ENCODE data around the gene DCBLD1.

Gene DCBLD1

DNA sequence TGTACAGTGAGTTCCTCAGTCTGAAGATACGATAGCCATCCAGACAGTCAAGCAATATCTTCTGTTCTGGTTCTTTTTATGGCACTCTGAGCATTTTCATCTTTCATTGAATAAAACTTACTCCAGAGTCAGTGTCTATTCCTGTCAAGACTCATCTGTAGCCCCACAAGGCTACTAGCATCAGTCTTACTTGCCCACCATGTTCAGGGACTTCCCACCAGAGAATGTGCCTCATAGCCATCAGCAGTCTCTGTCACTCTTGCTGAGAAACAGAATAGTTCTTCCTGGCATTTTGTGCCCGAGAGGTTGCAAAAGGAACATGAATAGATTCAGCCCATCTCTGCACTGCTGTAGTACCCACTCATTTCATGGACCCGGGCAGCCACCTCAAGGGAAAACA lies 12.7 kb upstream of the DCBLD1 start:
- DNase-seq (ENCODE audit: low read depth in 2 of 2), result no peak

DNA sequence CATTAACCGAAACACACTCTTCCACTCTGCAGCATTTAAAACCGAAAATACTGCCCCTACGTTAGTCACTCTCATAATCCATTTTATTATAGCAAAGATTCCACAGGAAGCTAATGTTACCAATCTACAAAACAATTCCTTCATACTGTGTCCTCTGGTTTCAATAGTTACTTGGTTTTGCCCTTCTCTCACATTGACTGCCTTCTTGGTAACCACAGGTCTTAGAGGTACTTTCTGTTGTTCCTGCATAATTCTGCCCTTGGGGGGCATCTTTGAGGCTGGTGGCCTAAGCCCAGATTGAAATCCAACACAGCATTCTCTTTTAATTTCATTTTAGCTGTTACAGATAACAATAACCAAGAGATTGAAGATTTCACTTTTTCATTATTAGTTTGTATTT lies 9.8 kb upstream of the DCBLD1 start:
- DNase-seq (ENCODE audit: low read depth in 2 of 2), result no peak

DNA sequence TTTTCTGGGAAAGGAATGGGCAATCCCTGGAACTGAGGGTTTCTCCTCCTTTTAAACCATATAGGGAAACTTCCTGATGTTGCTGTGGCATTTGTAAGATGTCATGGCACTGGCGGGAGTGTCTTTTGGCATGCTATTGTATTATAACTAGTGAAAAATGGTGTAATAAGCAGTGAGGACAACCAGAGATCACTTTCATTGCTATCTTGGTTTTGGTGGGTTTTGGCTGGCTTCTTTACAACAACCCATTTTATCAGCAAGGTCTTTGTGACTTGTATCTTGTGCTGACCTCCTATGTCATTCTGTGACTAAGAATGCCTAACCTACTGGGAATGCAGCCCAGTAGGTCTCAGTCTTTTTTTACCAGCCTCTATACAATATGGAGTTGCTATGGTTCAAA lies 9.1 kb upstream of the DCBLD1 start:
- no peak for DNase-seq (ENCODE audit: low read depth in 2 of 2)

DNA sequence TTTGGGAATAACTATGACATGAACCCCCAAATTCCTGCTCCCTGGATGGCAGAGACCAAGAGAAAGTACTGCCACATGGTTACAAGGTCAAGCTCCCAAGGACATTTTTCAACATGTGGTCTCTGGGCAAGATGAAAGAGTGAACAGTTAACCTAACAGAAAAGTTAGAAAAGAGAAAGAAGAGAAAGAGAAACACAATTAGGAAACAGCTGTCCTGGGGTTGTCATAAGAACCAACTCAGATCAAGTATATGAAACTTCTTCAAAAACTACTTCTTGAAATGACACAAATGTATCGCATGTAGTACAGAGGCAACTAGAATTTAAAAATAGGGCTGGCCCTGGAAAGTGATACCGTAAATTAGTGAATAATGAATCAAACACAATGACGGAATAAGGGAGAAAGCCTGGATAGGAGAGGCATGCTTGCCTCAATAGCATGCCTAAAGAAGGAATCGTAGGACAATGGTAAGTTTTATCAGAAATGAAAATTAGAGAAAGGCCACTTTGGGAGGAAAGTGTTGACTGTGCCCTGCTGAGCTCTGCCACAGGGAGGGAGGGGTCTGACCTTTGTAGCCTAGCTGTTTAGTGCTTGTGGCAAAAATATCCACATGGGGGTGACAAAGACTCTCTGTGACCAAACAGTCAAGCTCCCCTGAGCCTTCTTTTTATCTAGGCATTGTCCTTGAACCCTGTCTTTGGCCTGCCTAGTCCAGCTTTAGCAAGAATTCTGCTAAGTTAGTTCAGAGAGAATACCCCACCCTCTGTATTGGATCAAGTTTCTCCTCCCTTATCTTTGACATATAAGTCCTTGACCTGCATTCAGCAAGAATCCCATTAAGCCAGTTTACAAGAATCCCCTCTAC lies 4.3 kb upstream of the DCBLD1 start:
- DNase-seq (ENCODE audit: low read depth in 2 of 2), result no peak

DNA sequence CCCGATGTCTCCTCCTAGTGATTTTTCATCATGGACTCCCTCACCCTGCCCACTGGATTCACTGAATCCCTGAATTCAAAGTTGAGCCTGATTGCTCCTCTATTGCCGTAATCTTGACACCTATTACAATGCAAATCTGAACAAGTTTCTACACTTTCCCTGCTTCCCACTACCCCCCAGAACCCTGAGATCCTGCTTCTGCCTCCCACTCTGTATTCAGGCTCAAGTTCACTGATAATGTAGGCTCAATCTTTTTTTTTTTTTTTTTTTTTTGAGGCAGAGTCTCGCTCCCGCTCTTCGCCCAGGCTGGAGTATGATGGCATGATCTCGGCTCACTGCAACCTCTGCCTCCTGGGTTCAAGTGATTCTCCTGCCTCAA lies 3.6 kb upstream of the DCBLD1 start:
- no peak for DNase-seq (ENCODE audit: low read depth in 2 of 2)

DNA sequence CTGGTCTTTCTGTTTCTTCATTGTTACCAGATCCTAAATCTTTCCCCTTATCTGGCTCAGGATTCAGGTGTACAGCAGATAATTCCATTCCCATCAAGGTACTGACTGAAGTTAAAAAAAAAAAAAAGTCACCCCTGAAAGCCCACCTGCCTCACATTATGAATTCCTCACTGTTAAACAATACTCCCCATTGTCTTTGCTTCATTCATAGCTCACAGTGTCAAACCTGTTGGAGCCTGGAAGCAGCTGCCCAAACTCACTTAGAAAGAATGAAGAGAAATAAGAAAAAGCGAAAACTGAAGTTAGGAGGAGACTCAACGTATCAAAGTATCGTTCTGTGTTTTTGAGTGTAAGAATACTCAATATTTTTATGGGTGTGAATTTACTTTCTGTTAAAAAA lies 1.8 kb upstream of the DCBLD1 start:
- no peak for DNase-seq (ENCODE audit: low read depth in 2 of 2)

DNA sequence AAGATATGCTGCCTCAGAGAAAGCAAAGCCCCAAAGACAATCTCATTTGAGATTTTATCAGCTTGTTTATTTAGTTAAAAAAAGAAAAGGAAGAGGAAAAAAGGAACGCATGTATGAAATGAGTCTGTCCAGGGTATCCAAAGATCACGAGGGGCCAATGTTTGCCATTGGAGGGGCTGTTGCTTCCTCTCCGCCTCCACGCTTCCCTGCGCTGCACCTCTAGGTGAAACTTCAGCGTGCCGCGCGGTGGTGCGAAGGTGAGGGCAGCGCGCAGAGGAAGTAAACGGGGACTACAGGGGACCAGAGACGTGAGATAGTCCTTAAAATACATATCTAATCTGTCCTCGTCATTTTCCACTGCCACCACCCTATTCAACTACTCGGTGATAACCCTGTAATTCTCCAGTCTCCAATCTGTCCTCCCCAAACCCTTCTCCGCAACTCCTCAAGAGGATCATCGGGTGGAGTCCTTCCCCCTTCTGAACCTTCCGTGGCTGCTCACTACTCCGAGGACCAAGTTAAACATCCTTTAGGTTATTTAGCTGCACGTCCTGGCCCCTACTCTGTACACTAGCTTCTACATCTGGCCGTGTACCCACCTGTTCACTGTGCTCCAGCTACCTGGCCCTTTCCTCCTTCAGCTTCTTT lies 1.1 kb upstream of the DCBLD1 start:
- DNase-seq (ENCODE audit: low read depth in 2 of 2), result no peak

DNA sequence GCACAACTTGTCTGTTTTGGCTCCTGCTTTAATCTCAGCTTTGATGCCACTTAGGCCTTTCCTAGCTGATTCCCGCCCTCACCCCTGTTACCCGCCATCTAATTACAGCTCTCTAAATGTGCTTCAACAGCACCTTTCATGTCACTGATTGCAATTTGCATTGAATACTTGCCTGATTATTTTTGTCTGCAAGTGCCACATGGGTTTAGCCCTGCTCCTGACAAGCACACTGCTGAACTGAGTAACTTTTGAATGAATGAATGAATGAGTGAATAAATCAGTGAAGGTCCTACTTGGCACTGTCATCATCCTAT lies 591 bp upstream of the DCBLD1 start:
- DNase-seq (ENCODE audit: low read depth in 2 of 2), result no peak

DNA sequence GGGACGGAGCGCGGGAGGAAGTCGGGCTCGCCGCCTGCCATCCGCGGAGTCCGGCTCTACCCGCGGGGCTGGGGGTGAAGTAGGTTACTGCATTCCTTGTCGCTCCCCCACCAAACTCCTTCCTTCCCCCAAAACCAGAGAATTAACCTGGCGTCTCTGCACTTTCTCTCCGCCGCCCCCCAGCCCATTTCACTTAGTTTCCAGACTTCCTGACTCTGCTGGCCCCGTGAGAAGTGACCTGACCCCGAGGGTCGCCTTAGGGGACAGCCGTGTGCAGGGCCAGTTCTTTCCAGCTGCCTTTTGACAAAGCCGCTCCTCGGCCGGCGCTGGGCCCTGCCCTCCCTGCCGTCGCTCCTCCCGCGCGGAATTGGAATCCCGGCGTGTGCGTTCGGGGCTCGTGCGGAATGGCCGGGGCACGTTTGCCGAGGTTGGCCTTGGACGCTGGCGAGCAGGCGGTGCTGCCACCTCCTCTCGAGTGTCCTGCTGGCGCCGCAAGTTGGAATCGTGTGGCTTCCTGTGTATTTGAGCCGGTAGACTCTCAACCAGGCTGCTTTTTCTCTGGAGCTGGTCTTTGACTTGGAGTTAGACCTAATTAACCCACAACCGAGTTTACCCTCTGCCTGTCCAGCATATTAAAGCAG lies 650 bp downstream of the DCBLD1 start:
- DNase-seq (ENCODE audit: low read depth in 2 of 2), result no peak

DNA sequence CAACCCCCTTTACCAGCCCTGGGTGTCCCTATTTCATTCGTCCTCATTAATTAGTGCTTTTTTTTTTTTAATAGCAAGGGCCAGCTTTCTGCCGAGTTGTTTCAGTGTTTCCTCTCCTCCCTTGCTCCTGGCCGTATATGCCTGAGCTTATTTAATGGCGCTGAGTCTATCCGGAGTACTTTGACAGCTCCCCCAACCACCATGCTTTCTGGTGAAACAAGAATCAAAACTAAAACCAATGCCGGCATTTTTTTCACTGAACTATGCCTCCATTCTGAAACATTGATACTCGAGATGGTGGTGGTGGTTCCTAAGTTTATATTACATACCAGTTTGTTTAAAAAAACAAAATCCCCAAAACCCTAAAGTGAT lies 1.2 kb downstream of the DCBLD1 start:
- DNase-seq (ENCODE audit: low read depth in 2 of 2), result no peak

DNA sequence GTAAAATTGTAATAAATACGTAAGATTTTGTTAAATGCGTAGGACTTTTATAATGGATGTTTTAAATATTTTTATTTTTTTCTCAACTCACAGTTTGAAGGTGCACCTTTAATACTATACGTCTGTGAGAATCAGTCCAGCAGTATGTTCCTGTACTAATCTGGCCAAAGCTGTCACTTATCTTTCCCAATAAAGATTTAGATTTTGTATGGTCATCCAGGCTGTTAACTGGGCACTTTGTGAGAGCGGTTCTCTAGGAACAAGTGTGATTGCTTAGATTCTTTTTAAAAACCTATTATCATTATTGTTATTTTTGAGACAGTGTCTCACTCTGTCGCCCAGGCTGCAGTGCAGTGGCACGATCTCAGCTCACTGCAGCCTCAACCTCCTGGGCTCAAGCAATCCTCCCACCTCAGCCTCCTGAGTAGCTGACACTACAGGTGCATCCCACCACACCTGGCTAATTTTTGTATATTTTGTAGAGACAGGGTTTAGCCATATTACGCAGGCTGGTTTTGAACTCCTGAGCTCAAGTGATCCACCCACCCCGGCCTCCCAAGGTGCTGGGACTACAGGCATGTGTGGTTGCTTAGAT lies 1.7 kb downstream of the DCBLD1 start:
- no peak for DNase-seq (ENCODE audit: low read depth in 2 of 2)

DNA sequence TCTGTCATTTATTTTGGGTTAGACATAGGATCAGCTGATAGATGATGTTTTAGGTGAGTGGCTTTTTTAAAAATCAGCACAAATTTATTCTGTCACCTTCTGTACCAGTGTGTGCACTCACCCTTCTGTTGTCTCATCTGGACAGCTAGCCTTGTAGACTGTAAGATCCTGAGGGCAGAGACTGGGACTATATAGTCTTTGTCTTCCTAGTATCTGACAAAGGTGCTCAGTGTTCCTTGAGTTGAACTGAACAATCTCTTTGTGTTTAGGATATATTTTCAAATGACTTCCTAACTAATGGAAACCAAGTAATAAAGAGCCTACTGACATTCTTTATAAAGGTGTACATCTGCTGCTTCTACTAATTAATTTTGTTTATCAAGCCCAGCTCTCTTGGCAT lies 3.0 kb downstream of the DCBLD1 start:
- DNase-seq (ENCODE audit: low read depth in 2 of 2), result no peak

DNA sequence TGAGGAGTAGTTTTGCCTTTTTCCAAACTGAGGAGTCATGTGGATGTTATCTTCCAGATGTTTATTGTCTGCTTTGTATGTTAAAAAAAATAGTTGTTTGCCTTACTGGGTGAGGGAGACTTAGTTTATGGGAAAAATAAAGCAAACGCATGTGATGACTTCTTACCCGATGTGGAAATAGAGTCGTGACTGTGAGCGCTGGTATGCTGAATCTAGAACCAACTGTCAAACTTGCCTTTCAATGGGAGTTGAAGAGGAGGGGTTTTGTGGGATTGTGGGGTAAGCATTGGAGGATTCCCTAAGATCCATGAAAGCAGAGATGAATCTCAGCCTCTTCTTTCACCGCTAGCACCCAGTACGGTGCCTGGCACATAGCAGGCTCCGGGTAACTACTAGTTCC lies 5.3 kb downstream of the DCBLD1 start:
- DNase-seq (ENCODE audit: low read depth in 2 of 2), result no peak

DNA sequence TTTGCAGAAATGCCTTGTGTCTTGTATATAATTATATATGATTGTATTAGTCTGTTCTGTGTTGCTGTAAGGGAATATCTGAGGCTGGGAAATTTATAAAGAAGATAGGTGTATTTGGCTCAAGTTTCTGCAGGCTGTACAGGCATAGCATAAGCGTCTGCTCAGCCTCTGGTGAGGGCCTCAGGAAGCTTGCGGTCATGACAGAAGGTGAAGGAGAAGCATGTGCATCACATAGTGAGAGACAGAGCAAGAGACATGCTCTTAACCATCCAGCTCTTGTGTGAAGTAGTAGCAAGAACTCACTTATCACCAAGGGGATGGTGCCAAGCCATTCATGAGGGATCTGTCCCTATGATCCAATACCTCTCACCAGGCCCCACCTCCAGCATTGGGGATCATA lies 6.5 kb downstream of the DCBLD1 start:
- DNase-seq (ENCODE audit: low read depth in 2 of 2), result no peak

DNA sequence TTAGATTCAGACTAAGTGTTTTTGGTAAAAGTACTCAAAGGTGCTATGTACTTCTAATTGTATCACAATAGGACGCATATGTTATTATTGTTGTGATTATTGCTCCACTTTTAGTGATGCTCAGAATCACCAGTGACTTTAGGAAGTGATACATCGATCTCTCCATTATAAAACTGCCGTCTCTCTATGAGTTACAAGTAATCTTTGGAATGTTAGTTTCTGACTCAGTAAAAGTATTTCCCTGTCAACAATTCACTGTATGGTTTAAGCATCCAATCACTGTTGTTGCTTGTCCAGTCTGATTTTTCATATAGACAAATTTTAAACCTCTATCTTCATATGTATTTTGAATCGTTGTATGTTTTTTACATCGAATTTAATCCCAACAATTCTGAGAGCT lies 9.4 kb downstream of the DCBLD1 start:
- DNase-seq (ENCODE audit: low read depth in 2 of 2), result no peak

DNA sequence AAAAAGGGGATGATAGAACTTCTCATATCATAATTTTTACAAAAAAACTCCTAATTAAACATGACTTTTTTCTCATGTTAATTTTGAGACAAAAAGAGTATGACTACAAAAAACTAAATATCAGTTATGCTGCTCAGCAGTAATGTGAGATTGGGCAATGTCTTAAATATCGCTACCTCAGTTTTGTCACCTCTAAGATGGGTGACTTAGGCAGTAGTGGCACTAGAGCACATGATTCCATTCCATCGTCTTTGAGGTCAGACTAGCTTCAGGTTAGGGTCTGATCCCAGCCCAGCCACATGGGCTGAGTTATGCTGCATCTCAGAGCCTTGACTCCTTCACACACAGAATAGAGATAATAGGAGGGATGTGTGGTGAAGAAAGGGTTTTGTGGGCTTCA lies 11.0 kb downstream of the DCBLD1 start:
- no peak for DNase-seq (ENCODE audit: low read depth in 2 of 2)

DNA sequence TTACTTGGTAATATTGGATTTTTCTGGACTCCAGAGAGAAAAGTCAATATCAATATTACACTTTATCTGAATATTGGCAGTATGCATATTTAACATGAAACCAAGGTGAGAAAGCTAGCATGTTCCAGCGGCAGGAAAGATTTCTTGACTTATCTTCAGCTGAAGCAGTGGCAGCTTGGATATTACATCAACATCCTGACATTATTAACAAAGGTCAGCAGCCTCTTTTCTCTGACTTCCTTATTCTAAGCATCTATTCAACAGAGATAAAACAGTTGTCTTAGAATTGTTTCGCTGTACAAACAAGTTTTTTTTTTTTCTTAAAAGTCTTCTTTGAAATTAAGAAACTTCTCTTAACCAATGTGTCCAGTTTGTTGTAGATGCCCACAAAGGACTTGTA lies 11.8 kb downstream of the DCBLD1 start:
- DNase-seq (ENCODE audit: low read depth in 2 of 2), result no peak

DNA sequence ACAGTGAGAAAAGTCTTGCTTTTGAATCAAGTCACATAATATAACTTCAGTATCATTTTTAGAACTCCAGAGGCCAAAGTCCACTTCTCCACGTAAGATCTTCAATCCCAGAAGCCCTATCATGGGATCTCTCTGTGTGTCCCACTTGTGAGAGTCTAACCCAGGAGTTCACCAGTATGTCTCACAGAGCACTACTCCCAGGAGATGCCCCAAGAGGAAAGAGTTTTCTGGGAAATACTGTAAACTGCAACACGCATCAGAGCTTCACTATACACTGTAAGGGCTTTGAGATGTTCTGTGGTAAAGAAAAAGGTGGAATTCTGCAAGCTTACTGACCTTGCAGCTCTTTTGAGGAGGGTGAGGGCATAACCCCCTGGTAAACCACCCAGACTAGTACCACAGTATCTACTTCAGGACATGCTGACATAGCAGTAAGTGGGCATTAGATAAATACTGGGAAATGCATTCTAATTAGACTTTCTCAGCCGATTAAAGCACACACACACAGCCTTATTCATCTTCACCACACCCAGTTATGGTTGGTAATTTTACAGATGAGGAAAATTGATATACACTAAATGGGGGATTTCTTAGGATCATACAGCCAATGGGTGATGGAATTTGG lies 12.3 kb downstream of the DCBLD1 start:
- no peak for DNase-seq (ENCODE audit: low read depth in 2 of 2)

DNA sequence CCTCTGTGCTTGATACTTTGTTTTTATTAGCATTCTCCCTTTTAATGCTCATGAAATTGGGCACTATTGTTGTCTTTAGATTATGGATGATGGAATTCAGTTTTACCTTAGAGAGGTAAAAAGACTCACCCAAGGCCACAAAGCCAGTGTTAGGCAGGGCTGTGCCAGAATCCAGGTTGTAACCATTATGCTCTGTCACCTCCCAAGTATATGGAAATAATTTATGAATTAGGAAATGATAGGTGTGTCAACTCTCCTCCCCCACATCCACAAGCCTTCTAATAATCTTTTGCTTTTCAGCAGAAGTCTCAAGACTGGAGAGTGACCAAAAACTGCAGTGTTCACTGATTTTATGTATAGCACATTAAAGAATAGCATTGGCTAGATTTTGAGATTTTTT lies 13.0 kb downstream of the DCBLD1 start:
- DNase-seq (ENCODE audit: low read depth in 2 of 2), result no peak

DNA sequence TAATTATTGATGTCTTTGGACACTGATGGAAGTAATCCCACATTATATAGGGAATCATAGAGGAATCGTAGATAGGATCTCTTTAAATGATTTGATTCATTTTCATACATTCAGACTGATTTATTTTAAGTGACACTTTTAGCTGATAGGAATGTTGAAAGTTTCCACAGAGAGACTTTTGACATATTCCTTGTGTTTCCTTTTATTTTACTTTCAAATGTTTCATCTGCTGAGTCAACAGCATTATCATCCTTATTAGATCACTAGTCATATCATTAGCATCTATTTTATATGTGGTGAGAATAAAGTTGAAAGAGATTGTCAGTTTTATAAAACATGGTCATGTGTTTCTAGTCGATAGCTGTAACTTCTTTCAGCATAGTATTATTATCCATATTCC lies 13.4 kb downstream of the DCBLD1 start:
- no peak for DNase-seq (ENCODE audit: low read depth in 2 of 2)

DNA sequence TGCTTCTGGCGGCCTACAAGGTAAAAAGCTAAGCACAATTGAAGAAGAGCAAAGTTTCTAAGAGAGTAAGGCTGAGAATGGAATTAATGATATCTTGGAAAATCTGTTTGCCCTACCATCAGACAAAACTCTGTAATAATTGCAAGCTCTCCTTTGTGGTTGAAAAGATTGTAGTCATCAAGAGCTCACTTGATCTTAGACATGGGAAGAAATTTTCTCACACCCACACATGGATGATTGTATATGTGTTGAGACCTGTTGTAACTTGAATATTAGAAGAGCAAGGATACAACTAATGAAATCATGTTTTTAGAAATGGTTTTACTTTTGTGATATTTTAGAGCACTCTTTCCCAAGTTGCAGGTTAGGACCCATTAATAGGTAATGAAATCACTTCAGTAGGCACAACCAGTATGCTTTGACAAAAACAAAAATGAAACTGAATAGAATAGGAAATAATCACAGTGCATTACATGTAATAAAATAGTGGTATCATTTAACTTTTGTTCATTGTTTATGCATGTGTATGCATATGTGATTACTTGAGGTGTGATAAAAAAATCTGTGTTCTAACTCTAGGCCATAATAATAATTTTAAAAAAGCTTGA lies 14.0 kb downstream of the DCBLD1 start:
- DNase-seq (ENCODE audit: low read depth in 2 of 2), result no peak

DNA sequence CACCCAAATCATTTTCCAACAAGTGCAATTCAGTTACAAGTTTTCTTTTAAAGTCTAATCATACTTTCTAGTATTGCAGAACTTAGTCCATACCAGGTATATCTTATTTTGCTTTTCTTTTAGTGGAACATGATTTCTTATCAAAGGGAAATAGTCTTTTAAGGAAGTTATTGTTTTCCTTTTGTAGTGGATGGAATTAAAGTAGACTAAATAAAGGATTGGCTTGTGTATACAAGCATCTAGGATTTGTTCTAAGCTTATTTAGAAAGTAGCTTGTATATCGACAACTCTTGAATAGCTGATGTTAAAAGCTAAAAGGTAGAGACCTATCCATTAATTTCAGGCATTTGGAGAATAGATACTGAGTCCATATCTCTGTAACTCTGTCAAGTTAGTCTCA lies 14.8 kb downstream of the DCBLD1 start:
- DNase-seq (ENCODE audit: low read depth in 2 of 2), result no peak

All from stimulated activated CD8-positive, alpha-beta memory T cell treated with anti-CD3 and anti-CD28 coated beads, Interleukin-7, amount 100 ng/mL, for 1 hour (primary cell).